Glomerular endothelial cell (primary cell): ENCODE results near the gene RAB42. TPM values are rescaled to one million over a fixed set of nuclear protein-coding genes. Genes with fewer than 3 reads are reported as not detected.

Source experiments
- DNase-seq: peaks from one replicate; pipeline ENCODE4 v3.0.0-alpha.2; 2011; ENCODE audit warnings: low read depth, low spot score; ENCODE audit errors: extremely low read depth
- total RNA-seq: library from RNA; depleted of rRNA; stranded (reverse); fragments of >200 nt; gene quantifications from 2 replicates; pipeline ENCODE4 v1.2.3, GENCODE V29; 2015

The RAB42 gene
- total RNA-seq, 1 donor from 2014 or later: 0.64 TPM

- no peak for DNase-seq
Observed at GRCh38 chr1:28644494-28644893, 52.4 kb downstream of the RAB42 start.

Other genes starting within 250 kb of the RAB42 start
- gene PHACTR4, start 222.5 kb upstream of the RAB42 start, total RNA-seq: 16.6 and 25.9 TPM in 2 replicates
- gene RCC1, start 86.2 kb upstream of the RAB42 start, total RNA-seq: 33.3 and 34.7 TPM in 2 replicates
- 16.7 and 23.6 TPM in 2 replicates for gene TRNAU1AP, start 39.2 kb upstream of the RAB42 start, total RNA-seq
- 13.8 and 15.8 TPM in 2 replicates for gene TAF12, start 50.8 kb downstream of the RAB42 start, total RNA-seq
- gene RNU11, start 56.3 kb downstream of the RAB42 start, total RNA-seq: not detected in 2 replicates
- gene GMEB1, start 76.5 kb downstream of the RAB42 start, total RNA-seq: 9.7 and 12.0 TPM in 2 replicates
- gene YTHDF2, start 144.7 kb downstream of the RAB42 start, total RNA-seq: 69.2 and 80.0 TPM in 2 replicates
- under 0.01 TPM in 1 of 2 replicates, not detected in the other for gene OPRD1, start 219.9 kb downstream of the RAB42 start, total RNA-seq